DMS53 (cell line): ENCODE measurements around the gene KCNN3.

Source experiments
- DNase-seq: peaks from one replicate; lab custom pipeline; 2025; lab: John Stamatoyannopoulos, UW

KCNN3 gene

GRCh38 chr1:154770897-154771594 is 99.0 kb downstream of the KCNN3 start:
- no peak for DNase-seq

GRCh38 chr1:154769193-154769895 is 100.7 kb downstream of the KCNN3 start:
- no peak for DNase-seq

- DNase-seq, result no peak
Measured at GRCh38 chr1:154768456-154769125, 101.5 kb downstream of the KCNN3 start.

- DNase-seq, result no peak
Measured at GRCh38 chr1:154767315-154768240, 102.5 kb downstream of the KCNN3 start.

GRCh38 chr1:154765970-154766369 is 104.1 kb downstream of the KCNN3 start:
- peak; percentile 71 for DNase-seq

GRCh38 chr1:154764773-154765172 is 105.3 kb downstream of the KCNN3 start:
- DNase-seq, result no peak

- DNase-seq, result no peak
Measured at GRCh38 chr1:154764181-154764580, 105.9 kb downstream of the KCNN3 start.

GRCh38 chr1:154760469-154760933 is 109.6 kb downstream of the KCNN3 start:
- peak; percentile 89 for DNase-seq

- no peak for DNase-seq
Measured at GRCh38 chr1:154759793-154760192, 110.3 kb downstream of the KCNN3 start.

- no peak for DNase-seq
Measured at GRCh38 chr1:154759196-154759595, 110.9 kb downstream of the KCNN3 start.

GRCh38 chr1:154758346-154758745 is 111.7 kb downstream of the KCNN3 start:
- DNase-seq, result no peak

GRCh38 chr1:154756793-154757548 is 113.1 kb downstream of the KCNN3 start:
- no peak for DNase-seq

GRCh38 chr1:154755858-154756730 is 114.0 kb downstream of the KCNN3 start:
- no peak for DNase-seq

GRCh38 chr1:154753426-154753825 is 116.7 kb downstream of the KCNN3 start:
- no peak for DNase-seq

GRCh38 chr1:154752273-154753030 is 117.6 kb downstream of the KCNN3 start:
- no peak for DNase-seq

- DNase-seq, result peak; percentile 48
Measured at GRCh38 chr1:154751690-154752089, 118.4 kb downstream of the KCNN3 start.

- DNase-seq, result no peak
Measured at GRCh38 chr1:154750681-154751665, 119.1 kb downstream of the KCNN3 start.
